ENCODE results near the gene RAB31.

RAB31 gene

DNA sequence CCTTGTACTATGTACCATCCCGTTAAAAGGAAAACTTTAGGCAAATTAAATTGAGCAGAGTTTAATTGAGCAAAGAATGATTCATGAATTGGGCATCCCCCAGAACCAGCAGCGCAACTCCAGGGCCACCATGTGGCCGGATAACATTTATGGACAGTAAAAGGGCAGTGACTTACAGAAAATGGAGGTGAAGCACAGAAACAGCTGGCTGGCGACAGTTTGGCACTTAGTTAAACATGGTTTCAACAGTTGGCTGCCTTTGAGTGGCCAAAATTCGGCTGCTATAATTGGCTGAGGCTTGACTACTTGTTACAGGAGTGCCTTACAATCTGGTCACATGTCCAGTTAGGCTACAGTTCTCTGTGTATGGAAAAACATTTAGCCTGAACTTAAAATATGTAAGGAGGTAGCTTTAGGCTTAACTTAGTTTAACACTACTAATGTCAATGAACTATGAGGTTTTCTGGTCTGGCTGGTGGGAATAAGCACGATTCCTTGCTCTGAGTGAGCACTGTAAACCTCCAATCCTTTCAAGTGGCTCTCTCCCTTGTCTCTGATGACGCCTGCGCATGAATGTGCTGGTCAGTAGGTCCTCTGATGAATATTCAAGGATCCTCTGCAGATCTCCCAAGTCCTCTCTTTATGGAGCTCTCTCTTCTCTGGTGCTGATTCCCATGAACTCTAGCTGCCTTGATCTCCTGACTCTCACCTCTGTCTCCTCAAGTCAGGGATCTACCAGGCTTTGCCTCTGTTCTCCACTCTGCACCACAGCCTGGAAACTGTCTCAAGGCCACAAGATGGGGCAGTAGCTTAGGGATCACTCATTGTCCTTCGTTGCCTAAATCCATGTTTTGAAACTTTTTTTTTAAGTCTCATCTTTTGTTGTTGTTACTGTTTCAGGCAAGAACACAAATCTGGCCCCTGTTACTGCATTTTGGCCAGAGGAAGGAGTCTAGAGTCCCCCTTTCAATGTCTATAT lies 24.4 kb upstream of the RAB31 start:
- ChIA-PET POLR2A (no interaction called here), CTCF (interaction anchor here (1.1 to 1.9 kb wide), 5 partner anchors 10 to 108 kb away, joined by 3 to 9 read pairs (median 5); no protein-coding TSS in a partner anchor)
- TF ChIP-seq, protein P1, sequence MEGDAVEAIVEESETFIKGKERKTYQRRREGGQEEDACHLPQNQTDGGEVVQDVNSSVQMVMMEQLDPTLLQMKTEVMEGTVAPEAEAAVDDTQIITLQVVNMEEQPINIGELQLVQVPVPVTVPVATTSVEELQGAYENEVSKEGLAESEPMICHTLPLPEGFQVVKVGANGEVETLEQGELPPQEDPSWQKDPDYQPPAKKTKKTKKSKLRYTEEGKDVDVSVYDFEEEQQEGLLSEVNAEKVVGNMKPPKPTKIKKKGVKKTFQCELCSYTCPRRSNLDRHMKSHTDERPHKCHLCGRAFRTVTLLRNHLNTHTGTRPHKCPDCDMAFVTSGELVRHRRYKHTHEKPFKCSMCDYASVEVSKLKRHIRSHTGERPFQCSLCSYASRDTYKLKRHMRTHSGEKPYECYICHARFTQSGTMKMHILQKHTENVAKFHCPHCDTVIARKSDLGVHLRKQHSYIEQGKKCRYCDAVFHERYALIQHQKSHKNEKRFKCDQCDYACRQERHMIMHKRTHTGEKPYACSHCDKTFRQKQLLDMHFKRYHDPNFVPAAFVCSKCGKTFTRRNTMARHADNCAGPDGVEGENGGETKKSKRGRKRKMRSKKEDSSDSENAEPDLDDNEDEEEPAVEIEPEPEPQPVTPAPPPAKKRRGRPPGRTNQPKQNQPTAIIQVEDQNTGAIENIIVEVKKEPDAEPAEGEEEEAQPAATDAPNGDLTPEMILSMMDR (IDR thresholded peaks at IDR 0.05; ENCODE audit: control extremely low read depth, extremely low read depth, low read depth, missing control alignments) = peak; percentile 44
- no peak for DNase-seq (ENCODE audit: extremely low spot score)

DNA sequence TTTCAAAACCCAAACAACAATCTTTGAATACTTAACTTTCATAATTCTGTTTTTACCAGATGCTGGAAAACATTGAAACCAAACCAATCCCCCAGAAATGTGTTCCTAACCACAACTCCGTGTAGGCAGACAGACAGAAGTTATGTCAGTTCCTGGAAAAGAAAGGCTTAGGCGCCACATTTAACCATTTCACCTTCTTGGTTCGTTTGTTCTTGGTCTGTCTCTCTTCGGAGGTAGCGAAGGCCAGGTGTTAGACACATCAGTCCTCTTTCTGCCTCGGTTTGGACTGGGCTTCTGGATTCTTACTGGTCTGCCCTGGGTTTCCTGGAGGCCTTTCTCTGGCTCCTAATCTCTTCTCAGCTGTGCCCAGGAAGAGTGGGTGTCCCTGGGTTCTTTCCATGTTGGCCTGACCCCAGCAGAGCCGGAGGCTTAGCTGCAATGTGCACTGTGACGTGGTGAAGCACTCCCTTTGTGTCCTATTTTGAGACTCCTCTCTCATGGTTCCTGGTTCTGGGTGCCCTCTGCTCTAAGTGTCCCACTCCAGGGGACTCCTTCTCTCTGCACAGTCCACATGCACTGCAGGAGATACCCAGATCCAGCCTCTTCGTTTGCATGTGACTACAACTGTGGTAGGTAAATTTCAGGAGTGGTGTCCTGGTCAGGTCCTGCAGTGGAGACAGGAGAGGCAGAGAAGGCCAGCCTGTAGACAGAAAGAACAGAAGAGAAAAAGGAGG lies 23.1 kb upstream of the RAB31 start:
- DNase-seq (ENCODE audit: extremely low spot score) = no peak
- ChIA-PET POLR2A (no interaction called here), CTCF (interaction anchor here (1.1 to 1.9 kb wide), 3 partner anchors 11 to 110 kb away, joined by 3 to 9 read pairs (median 8); no protein-coding TSS in a partner anchor)

DNA sequence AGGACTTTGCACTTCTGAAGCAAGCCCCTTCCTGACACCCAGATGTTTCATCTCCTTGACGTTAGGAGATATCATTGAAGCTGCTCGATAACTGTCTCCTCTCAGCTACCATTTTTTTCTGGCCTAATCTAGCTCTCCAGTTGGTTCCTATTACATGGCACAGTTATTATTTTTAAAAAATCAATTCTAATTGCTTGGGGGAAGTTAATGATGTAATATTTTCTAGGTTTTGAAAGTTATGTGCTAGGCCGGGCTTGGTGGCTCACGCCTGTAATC lies 22.5 kb upstream of the RAB31 start:
- POLR2A ChIA-PET = no interaction called here
- TF ChIP-seq, protein P1 (IDR thresholded peaks at IDR 0.05; ENCODE audit: control extremely low read depth, extremely low read depth, low read depth, missing control alignments) = no peak
- CTCF ChIA-PET = interaction anchor here (1.9 kb wide), 1 partner anchor 14 kb away, joined by 8 read pairs; no protein-coding TSS in a partner anchor
- no peak for DNase-seq (ENCODE audit: extremely low spot score)

More for the DNA sequence above, 23.1 kb upstream of the RAB31 start:
- TF ChIP-seq, protein P1 (IDR thresholded peaks at IDR 0.05; ENCODE audit: control extremely low read depth, extremely low read depth, low read depth, missing control alignments) = no peak

DNA sequence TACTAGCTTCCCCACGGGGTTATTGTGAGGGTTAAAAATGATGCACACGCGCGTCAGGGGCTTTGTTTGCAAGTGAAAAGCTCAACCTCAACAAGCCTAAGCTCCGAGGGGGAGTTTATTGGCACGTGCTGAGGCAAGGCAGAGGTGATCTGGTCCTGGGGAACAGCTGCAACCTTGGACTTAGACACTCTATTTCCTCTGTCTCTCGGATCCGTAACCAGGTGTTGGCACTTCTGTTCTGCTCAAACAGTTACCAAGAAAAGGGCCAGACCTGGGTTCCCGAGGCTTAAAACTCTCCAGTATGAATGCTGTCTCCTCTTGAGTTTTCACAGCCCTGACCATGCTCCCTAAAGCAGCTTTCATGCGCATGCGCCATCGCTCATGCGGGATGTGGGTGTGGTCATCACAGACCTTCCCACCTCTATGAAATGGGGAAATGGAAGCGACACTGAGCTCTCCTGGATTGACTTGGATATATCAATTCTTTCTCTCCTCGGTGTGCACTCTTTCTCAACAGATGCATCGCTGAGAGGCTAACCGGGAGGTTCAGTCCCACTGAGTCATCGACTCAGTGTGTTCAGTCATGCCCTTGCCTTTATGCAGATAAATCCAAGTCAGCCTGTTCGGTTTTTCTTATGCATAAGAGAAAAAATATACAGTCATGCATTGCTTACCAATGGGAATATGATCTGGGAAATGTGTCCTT lies 19.9 kb upstream of the RAB31 start:
- TF ChIP-seq, protein P1 (IDR thresholded peaks at IDR 0.05; ENCODE audit: control extremely low read depth, extremely low read depth, low read depth, missing control alignments) = no peak
- DNase-seq (ENCODE audit: extremely low spot score) = no peak
- ChIA-PET POLR2A (no interaction called here), CTCF (no interaction called here)

DNA sequence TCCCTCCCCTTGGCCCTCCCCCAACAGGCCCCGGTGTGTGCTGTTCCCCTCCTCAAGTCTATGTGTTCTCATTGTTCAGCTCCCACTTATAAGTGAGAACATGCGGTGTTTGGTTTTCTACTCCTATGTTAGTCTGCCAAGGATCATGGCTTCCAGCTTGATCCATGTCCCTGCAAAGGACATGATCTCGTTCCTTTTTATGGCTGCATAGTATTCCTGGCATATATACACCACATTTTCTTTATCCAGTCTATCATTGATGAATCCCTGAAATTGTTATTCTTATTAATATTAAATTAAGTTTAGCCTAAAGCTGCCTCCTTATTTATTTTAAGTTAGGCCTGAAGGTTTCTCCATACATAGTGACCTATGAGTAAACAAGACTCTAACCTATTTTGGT lies 18.8 kb upstream of the RAB31 start:
- TF ChIP-seq, protein P1 (IDR thresholded peaks at IDR 0.05; ENCODE audit: control extremely low read depth, extremely low read depth, low read depth, missing control alignments) = no peak
- DNase-seq (ENCODE audit: extremely low spot score) = no peak
- ChIA-PET CTCF (no interaction called here), POLR2A (no interaction called here)
